K562 (cell line): Measurements from ENCODE around the gene BFSP1. TPM values are rescaled to one million over a fixed set of nuclear protein-coding genes. Genes with fewer than 3 reads are reported as not detected.

Experiments used
- ATAC-seq: fragments of 200-7000 bp; cut with Tn5 transposase; 3 replicates; pipeline ENCODE4 v1.9.1; 2020; ENCODE audit warnings: moderate library complexity
- BruUV-seq: library from RNA; stranded (reverse); fragments of 400-500 nt; replicated peaks from 2 replicates; lab custom pipeline; 2021; lab: Mats Ljungman, UMichigan
- CTCF ChIA-PET: fragments of 300-600 bp; formaldehyde crosslinking; extraction: SDS; loops from one replicate; lab custom pipeline; 2021; ENCODE audit warnings: low intra/inter-chr PET ratio; lab: Yijun Ruan, JAX
- POLR2A ChIA-PET: fragments of 300-600, 350-650 bp; sonication (Branson Sonifier 250); formaldehyde crosslinking; extraction: SDS; loops from one replicate; lab custom pipeline; 2021; ENCODE audit warnings: antibody characterized with exemption, inconsistent platforms; lab: Yijun Ruan, JAX
- DNase-seq, 4 experiments: peaks; one replicate each; pipeline versions ENCODE4 v3.0.0 to v3.0.0-alpha.2; 2011 to 2018; ENCODE audit warnings: low spot score in 3 of 4, mixed read lengths in 3 of 4; ENCODE audit errors: extremely low read depth in 1 of 4
- FAIRE-seq: peaks from 2 replicates; lab custom pipeline; 2011; peaks lifted over from hg19 to GRCh38; lab: Jason Lieb, UNC
- H2AFZ ChIP-seq: 2 replicates; pipeline ENCODE4 v1.6.0; 2011; ENCODE audit warnings: low read depth, low read length, control low read depth, inconsistent platforms
- H3K27ac ChIP-seq: fragments of 200-600 bp; 3 replicates; pipeline ENCODE4 v1.8.0; 2011; ENCODE audit warnings: low read depth, mild to moderate bottlenecking, control low read depth, inconsistent platforms, low read length, moderate library complexity, mixed read lengths; ENCODE audit errors: extremely low read depth
- H3K27me3 ChIP-seq, 2 experiments: fragments of 300-600 bp in 1 of 2; 2 replicates in 1 of 2; 3 replicates in 1 of 2; pipeline versions ENCODE4 v1.6.0 to v1.8.0; 2011; ENCODE audit warnings: inconsistent platforms in 2 of 2, low read length in 2 of 2, mild to moderate bottlenecking in 1 of 2, mixed read lengths in 1 of 2, moderate library complexity in 1 of 2; ENCODE audit not compliant: control insufficient read depth in 2 of 2, insufficient read depth in 2 of 2
- H3K36me3 ChIP-seq: fragments of 300-600 bp; 3 replicates; pipeline ENCODE4 v1.8.0; 2011; ENCODE audit warnings: mild to moderate bottlenecking, low read length, inconsistent platforms; ENCODE audit not compliant: control insufficient read depth, insufficient read depth
- H3K4me1 ChIP-seq, 2 experiments: fragments of 200-600 bp in 1 of 2; replicated peaks in 1 of 2; 2 replicates in 1 of 2; 3 replicates in 1 of 2; pipeline versions ENCODE4 v1.5.1 to v1.8.0; 2011; ENCODE audit warnings: inconsistent platforms in 2 of 2, low read length in 2 of 2, mild to moderate bottlenecking in 1 of 2, mixed read lengths in 1 of 2, moderate library complexity in 1 of 2; ENCODE audit not compliant: control insufficient read depth in 2 of 2, insufficient read depth in 2 of 2
- H3K4me2 ChIP-seq: 2 replicates; pipeline ENCODE4 v1.6.1; 2011; ENCODE audit warnings: low read length, control low read depth, inconsistent platforms, mixed read lengths; ENCODE audit not compliant: insufficient read depth
- H3K4me3 ChIP-seq: fragments of 200-600 bp; sonication (generic), shearing (Covaris generic); 2 replicates; pipeline ENCODE4 v1.5.1; 2016; ENCODE audit warnings: control low read depth, inconsistent platforms
- H3K79me2 ChIP-seq: fragments of 200-600 bp; 3 replicates; pipeline ENCODE4 v1.8.0; 2011; ENCODE audit warnings: low read length, inconsistent platforms; ENCODE audit not compliant: control insufficient read depth, insufficient read depth
- H3K9ac ChIP-seq, 2 experiments: 2 replicates each; pipeline versions ENCODE4 v1.6.0 to v1.6.1; 2011; ENCODE audit warnings: low read depth in 2 of 2, low read length in 2 of 2, control low read depth in 1 of 2, inconsistent platforms in 1 of 2, mild to moderate bottlenecking in 1 of 2, mixed read lengths in 1 of 2; ENCODE audit not compliant: insufficient read depth in 1 of 2
- H3K9me1 ChIP-seq: one replicate; pipeline ENCODE4 v1.6.0; 2011; ENCODE audit warnings: inconsistent platforms, mild to moderate bottlenecking, low read length, moderate library complexity; ENCODE audit not compliant: control insufficient read depth, insufficient read depth
- H3K9me3 ChIP-seq: replicated peaks from 2 replicates; pipeline ENCODE4 v1.5.1; 2011; ENCODE audit warnings: low read depth, low read length, inconsistent platforms; ENCODE audit not compliant: control insufficient read depth, insufficient read depth
- H4K20me1 ChIP-seq: replicated peaks from 2 replicates; pipeline ENCODE4 v1.6.1; 2011; ENCODE audit warnings: low read length, inconsistent platforms, mixed read lengths; ENCODE audit not compliant: control insufficient read depth, insufficient read depth
- BCOR ChIP-seq: fragments of 450-650 bp; IDR thresholded peaks from 2 replicates; pipeline ENCODE4 v1.6.1; 2016
- C11orf30 ChIP-seq: fragments of 450-650 bp; IDR thresholded peaks from 2 replicates; pipeline ENCODE4 v1.6.1; 2016; ENCODE audit warnings: low read depth, mild to moderate bottlenecking
- ETS2 ChIP-seq: IDR thresholded peaks from 2 replicates; pipeline ENCODE4 v1.6.1; 2016; ENCODE audit warnings: borderline replicate concordance, missing genetic modification characterization, mild to moderate bottlenecking, moderate library complexity, missing compliant biosample characterization; ENCODE audit not compliant: poor library complexity, severe bottlenecking
- HDGF ChIP-seq: fragments of 450-650 bp; IDR thresholded peaks from 2 replicates; pipeline ENCODE4 v1.6.1; 2016
- HIVEP1 ChIP-seq: fragments of 250-450 bp; sonication (Bioruptor Pico); IDR thresholded peaks from 2 replicates; pipeline ENCODE4 v1.4.0; 2020; ENCODE audit warnings: mild to moderate bottlenecking
- HNRNPL ChIP-seq: fragments of 200-400 bp; formaldehyde crosslinking; IDR thresholded peaks from 2 replicates; pipeline ENCODE4 v1.6.1; 2017; ENCODE audit warnings: low read depth, mild to moderate bottlenecking, low read length
- KLF13 ChIP-seq: fragments of 450-650 bp; IDR thresholded peaks from 2 replicates; pipeline ENCODE4 v1.6.1; 2016; ENCODE audit warnings: missing genetic modification characterization, low read depth, mild to moderate bottlenecking, missing compliant biosample characterization, moderate library complexity, borderline replicate concordance
- MAFF ChIP-seq: IDR thresholded peaks from 2 replicates; pipeline ENCODE4 v1.6.1; 2012; ENCODE audit warnings: low read length, improper control_type of control experiment
- MAFK ChIP-seq: IDR thresholded peaks from 2 replicates; pipeline ENCODE4 v1.6.1; 2011; ENCODE audit warnings: low read length, improper control_type of control experiment
- POLR2A ChIP-seq: fragments of 450-650 bp; conservative IDR thresholded peaks from 2 replicates; pipeline ENCODE4 v1.6.1; 2016
- RBFOX2 ChIP-seq: fragments of 200-400 bp; formaldehyde crosslinking; IDR thresholded peaks from 2 replicates; pipeline ENCODE4 v1.6.1; 2017; ENCODE audit warnings: low read depth, mild to moderate bottlenecking, low read length, moderate library complexity
- RFX7 ChIP-seq: fragments of 250-450 bp; sonication (Bioruptor Pico); IDR thresholded peaks from 2 replicates; pipeline ENCODE4 v1.5.1; 2021; ENCODE audit warnings: mild to moderate bottlenecking
- SMAD4 ChIP-seq: fragments of 250-450 bp; sonication (Bioruptor Pico); conservative IDR thresholded peaks from 2 replicates; pipeline ENCODE4 v1.8.0; 2021; ENCODE audit warnings: inconsistent platforms, mild to moderate bottlenecking, moderate library complexity
- THRAP3 ChIP-seq: fragments of 450-650 bp; IDR thresholded peaks from 2 replicates; pipeline ENCODE4 v1.6.1; 2016; ENCODE audit warnings: mild to moderate bottlenecking, inconsistent platforms, borderline replicate concordance
- ZEB2 ChIP-seq: fragments of 450-650 bp; IDR thresholded peaks from 2 replicates; pipeline ENCODE4 v1.6.1; 2016
- ZNF316 ChIP-seq: fragments of 450-650 bp; IDR thresholded peaks from 2 replicates; pipeline ENCODE4 v1.6.1; 2016
- ZNF589 ChIP-seq: fragments of 200-800 bp; sonication (Bioruptor generic); IDR thresholded peaks from 2 replicates; pipeline ENCODE4 v1.6.1; 2016; ENCODE audit warnings: low read depth, missing genetic modification characterization, missing compliant biosample characterization
- WGBS: fragments of 100-300 bp; shearing (Covaris generic); methylation state at CpG from one replicate; pipeline ENCODE4 v1.1.6; 2016; ENCODE audit warnings: low coverage, mixed read lengths; ENCODE audit not compliant: insufficient coverage; ENCODE audit errors: missing lambda C conversion rate; 5-methylcytosine and 5-hydroxymethylcytosine counted together
- in situ Hi-C: fragments of 300-500 bp; cut with MboI; formaldehyde crosslinking; loops from 4 replicates; pipeline ENCODE4 v1.15.0; 2018; ENCODE audit warnings: inconsistent platforms, mixed read lengths
- intact Hi-C: fragments of 100-400 bp; cut with micrococcal nuclease; formaldehyde crosslinking; loops from 2 replicates; pipeline ENCODE4 v1.14.2; 2022
- polyA plus RNA-seq, 8 experiments: library from polyadenylated mRNA; depleted of rRNA in 4 of 8; stranded (reverse) in 5 of 8; unstranded in 3 of 8; fragments of >200 nt; fragmentation: Nextera tagmentation in 2 of 8; fragmentation: Illumina TruSeq in 1 of 8; extraction: Ambion mirVana in 2 of 8; extraction: Trizol in 1 of 8; gene quantifications; 2 replicates each; pipeline versions ENCODE4 v1.2.1 to v1.2.3, GENCODE V29; 2011 to 2014; ENCODE audit warnings: inconsistent platforms in 1 of 8, missing spikeins in 1 of 8
- total RNA-seq, 7 experiments: library from RNA; depleted of rRNA in 6 of 7; stranded (reverse); fragments of >200 nt in 6 of 7; fragmentation: Illumina TruSeq in 2 of 7; extraction: Trizol in 2 of 7; gene quantifications; 2 replicates each; pipeline versions ENCODE4 v1.2.1 to v1.2.3, GENCODE V29; 2011 to 2021; ENCODE audit warnings: low replicate concordance in 1 of 7
- TF ChIP-seq, protein P1 (sequence below), 2 experiments: fragments of 450-650 bp in 1 of 2; sonication (generic) in 1 of 2; formaldehyde crosslinking; conservative IDR thresholded peaks; 2 replicates each; pipeline versions ENCODE4 v1.4.0 to v1.8.1; 2020 to 2022; ENCODE audit warnings: mild to moderate bottlenecking in 1 of 2, missing genetic modification reagents in 1 of 2
- TF ChIP-seq, protein P2 (sequence below), 2 experiments: fragments of 450-650 bp; IDR thresholded peaks; 2 replicates each; pipeline ENCODE4 v1.6.1; 2018; ENCODE audit warnings: mild to moderate bottlenecking in 2 of 2, low read depth in 1 of 2; ENCODE audit not compliant: partially characterized antibody in 2 of 2
- TF ChIP-seq, protein P3 (sequence below): sonication (generic); formaldehyde crosslinking; IDR thresholded peaks from 2 replicates; pipeline ENCODE4 v1.8.0; 2022; ENCODE audit warnings: mild to moderate bottlenecking, missing genetic modification reagents

BFSP1 gene
- total and polyA plus RNA-seq, 9 of the 15 experiments (the other 6 are each of a cell fraction or from before 2014, with no cell fraction given) = 0.09 to 0.86 (median 0.40) TPM

DNA sequence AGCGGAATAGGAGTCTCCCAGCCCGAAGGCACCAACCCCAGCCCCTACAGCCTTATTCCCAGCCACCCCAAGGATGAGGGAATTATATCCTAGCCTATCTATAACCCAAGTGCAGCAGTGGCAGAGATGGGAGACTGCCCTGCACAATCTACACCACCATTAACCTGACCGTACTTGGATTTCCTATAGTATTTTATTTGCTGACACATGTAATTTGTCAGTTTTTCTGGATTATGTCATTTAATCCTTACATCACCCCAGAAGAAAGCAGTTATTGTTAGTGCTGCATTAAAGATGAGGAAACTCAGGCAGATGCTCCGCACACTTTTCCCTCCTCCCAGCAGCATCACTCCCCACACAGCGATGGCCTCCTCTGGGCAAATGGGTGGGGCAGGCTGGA, 6.0 kb downstream of the BFSP1 start:
- no peak overlapping the region for H2AFZ ChIP-seq
- H3K4me2 ChIP-seq = no peak overlapping the region
- H3K9me3 ChIP-seq = no peaks in the 10 kb centered on the region
- 37% methylated on average over 5 of the region's 5 CpGs for WGBS
- no peaks in the 10 kb centered on the region for H3K36me3 ChIP-seq
- H3K9ac ChIP-seq = no peak overlapping the region
- ChIA-PET POLR2A (no interaction called here), CTCF (no interaction called here)
- DNase-seq (no peak), ATAC-seq (no peak), FAIRE-seq (no peak)
- intact Hi-C loops = no loop called here
- in situ Hi-C loops = no loop called here
- H3K9me1 ChIP-seq = no peaks in the 10 kb centered on the region
- no peaks in the 10 kb centered on the region for H3K4me1 ChIP-seq
- H4K20me1 ChIP-seq = no peaks in the 10 kb centered on the region
- BruUV-seq = no TSS peak
- H3K4me3 ChIP-seq = no peak overlapping the region
- H3K27ac ChIP-seq = no peak overlapping the region
- peaks cover 0 to 19% of the 10 kb centered on the region in 2 experiments; a peak in 2 of 5 replicates for H3K27me3 ChIP-seq
- no peaks in the 10 kb centered on the region for H3K79me2 ChIP-seq
- TF ChIP-seq BCOR (no peak), THRAP3 (no peak), POLR2A (no peak), MAFK (peak; percentile 71), RFX7 (CRISPR knock-in tag) (no peak), ZEB2 (no peak), KLF13 (tag) (no peak), RBFOX2 (no peak), HDGF (no peak), ETS2 (no peak), MAFF (peak; percentile 76), ZNF589 (CRISPR knock-in tag) (no peak), ZNF316 (peak; percentile 73), SMAD4 (CRISPR knock-in tag) (no peak), HNRNPL (no peak), HIVEP1 (CRISPR knock-in tag) (no peak), C11orf30 (peak; percentile 52; the same call in 1 of the 2 replicates)
- TF ChIP-seq, protein P1, sequence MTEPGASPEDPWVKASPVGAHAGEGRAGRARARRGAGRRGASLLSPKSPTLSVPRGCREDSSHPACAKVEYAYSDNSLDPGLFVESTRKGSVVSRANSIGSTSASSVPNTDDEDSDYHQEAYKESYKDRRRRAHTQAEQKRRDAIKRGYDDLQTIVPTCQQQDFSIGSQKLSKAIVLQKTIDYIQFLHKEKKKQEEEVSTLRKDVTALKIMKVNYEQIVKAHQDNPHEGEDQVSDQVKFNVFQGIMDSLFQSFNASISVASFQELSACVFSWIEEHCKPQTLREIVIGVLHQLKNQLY (CRISPR knock-in tag; conservative IDR thresholded peaks at IDR 0.05) = no peak
- TF ChIP-seq, protein P2, sequence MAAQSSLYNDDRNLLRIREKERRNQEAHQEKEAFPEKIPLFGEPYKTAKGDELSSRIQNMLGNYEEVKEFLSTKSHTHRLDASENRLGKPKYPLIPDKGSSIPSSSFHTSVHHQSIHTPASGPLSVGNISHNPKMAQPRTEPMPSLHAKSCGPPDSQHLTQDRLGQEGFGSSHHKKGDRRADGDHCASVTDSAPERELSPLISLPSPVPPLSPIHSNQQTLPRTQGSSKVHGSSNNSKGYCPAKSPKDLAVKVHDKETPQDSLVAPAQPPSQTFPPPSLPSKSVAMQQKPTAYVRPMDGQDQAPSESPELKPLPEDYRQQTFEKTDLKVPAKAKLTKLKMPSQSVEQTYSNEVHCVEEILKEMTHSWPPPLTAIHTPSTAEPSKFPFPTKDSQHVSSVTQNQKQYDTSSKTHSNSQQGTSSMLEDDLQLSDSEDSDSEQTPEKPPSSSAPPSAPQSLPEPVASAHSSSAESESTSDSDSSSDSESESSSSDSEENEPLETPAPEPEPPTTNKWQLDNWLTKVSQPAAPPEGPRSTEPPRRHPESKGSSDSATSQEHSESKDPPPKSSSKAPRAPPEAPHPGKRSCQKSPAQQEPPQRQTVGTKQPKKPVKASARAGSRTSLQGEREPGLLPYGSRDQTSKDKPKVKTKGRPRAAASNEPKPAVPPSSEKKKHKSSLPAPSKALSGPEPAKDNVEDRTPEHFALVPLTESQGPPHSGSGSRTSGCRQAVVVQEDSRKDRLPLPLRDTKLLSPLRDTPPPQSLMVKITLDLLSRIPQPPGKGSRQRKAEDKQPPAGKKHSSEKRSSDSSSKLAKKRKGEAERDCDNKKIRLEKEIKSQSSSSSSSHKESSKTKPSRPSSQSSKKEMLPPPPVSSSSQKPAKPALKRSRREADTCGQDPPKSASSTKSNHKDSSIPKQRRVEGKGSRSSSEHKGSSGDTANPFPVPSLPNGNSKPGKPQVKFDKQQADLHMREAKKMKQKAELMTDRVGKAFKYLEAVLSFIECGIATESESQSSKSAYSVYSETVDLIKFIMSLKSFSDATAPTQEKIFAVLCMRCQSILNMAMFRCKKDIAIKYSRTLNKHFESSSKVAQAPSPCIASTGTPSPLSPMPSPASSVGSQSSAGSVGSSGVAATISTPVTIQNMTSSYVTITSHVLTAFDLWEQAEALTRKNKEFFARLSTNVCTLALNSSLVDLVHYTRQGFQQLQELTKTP (IDR thresholded peaks at IDR 0.05; ENCODE audit: low read depth in 1 of 2, partially characterized antibody in 2 of 2) = no peak
- TF ChIP-seq, protein P3, sequence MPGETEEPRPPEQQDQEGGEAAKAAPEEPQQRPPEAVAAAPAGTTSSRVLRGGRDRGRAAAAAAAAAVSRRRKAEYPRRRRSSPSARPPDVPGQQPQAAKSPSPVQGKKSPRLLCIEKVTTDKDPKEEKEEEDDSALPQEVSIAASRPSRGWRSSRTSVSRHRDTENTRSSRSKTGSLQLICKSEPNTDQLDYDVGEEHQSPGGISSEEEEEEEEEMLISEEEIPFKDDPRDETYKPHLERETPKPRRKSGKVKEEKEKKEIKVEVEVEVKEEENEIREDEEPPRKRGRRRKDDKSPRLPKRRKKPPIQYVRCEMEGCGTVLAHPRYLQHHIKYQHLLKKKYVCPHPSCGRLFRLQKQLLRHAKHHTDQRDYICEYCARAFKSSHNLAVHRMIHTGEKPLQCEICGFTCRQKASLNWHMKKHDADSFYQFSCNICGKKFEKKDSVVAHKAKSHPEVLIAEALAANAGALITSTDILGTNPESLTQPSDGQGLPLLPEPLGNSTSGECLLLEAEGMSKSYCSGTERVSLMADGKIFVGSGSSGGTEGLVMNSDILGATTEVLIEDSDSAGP (CRISPR knock-in tag) = no peak
